ENCODE measurements around the gene GNA14. TPM values are rescaled to one million over a fixed set of nuclear protein-coding genes. Genes with fewer than 3 reads are reported as not detected.
A peak's percentile ranks its signal among the peaks of the same experiment; 100 is the strongest.
"Not testable (repeated sequence)": the region's sequence is repeated elsewhere in the genome, so short reads cannot be mapped to it uniquely, and the experiment has no call there.

Gene GNA14
- polyA plus RNA-seq, 3 donors: 15.1 to 16.7 (median 16.0) TPM

DNA sequence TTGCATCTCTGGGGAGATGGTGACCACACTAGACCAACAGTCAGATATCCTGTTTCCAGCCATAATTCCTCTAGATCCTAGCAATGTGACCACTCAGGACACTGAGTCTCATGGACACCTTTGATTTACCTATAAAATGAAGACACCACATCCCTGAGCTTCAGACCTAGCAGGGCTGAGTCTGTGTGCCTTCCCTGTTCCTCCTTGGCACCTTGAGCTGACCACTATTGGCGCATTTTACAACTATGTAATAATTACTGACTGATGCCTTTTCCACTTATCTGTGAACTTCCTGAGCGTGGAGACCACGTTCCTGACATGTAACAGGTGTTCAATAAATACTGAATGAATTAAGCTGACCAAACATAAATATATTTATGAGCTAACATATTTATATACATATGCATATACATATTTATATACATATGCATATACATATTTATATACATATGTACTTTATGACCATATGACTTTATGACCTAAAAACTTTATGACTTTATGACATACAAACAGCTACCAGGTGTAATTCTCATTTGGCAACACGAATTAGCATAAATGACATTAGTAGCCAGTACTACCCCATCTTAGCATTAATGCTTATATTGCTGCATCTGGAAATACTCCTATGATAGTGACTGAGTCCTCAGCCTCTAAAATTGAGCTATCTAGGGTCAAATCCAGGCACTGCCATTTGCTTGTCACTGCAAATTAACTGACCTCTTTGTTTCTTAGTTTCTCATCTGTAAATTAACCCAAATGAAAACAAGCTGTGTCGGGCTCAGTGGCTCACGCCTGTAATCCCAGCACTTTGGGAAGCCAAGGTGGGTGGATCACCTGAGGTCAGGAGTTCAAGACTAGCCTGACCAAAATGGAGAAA, 150.6 kb downstream of the GNA14 start:
- DNase-seq (ENCODE audit: low read depth in 3 of 3, low spot score in 2 of 3): no peak

DNA sequence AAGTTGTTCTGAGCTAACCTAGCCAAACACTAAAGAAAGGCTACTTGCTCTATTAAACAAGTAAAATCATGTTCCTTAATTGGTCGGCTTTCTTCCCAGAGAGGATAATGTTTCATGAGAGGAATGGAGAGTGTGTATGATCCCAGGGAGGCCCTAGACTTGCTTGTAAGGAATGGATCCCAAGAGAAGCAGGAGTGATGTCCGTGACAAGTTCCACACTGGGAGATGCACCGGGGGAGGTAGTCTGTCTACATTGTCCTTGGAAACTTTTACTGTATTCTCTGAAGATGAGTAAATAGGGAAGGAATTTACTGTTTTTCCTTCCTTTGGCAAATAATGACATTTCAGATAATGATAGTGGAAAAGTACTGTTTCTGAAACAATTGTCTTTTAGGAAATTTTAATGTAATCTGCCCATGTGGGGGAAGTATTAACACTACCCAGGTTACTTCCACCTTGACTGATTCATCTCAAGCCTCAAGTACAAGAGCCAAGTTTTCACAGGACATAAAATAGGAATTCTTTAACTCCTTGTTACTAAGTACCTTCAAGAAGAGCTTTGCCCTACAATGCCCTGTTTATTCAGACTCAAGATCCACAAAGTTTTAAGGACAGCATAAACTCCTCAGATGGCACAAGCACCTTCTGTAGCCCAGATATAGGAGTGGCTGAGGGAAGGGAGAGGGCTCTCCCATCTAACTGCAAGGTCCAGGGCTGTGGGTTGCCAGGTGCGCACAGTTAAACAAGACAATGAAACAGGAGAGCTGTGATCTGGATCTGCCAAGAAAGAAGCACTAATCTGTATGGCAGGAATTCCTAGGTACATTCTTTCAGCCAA, 152.1 kb downstream of the GNA14 start:
- no peak for DNase-seq (ENCODE audit: low read depth in 3 of 3, low spot score in 2 of 3)

DNA sequence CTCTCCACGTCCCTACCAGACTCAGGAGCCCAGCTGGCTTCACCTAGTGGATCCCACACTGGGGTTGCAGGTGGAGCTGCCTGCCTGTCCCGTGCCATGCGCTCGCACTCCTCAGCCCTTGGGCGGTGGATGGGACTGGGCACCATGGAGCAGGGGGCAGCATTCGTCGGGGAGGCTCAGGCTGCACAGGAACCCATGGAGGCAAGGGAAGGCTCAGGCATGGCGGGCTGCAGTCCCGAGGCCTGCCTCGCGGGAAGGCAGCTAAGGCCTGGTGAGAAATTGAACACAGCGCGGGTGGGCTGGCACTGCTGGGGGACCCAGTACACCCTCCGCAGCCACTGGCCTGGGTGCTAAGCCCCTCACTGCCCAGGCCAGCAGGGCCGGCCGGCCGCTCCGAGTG, 157.8 kb downstream of the GNA14 start:
- DNase-seq (ENCODE audit: low read depth in 3 of 3, low spot score in 2 of 3): not testable (repeated sequence)

DNA sequence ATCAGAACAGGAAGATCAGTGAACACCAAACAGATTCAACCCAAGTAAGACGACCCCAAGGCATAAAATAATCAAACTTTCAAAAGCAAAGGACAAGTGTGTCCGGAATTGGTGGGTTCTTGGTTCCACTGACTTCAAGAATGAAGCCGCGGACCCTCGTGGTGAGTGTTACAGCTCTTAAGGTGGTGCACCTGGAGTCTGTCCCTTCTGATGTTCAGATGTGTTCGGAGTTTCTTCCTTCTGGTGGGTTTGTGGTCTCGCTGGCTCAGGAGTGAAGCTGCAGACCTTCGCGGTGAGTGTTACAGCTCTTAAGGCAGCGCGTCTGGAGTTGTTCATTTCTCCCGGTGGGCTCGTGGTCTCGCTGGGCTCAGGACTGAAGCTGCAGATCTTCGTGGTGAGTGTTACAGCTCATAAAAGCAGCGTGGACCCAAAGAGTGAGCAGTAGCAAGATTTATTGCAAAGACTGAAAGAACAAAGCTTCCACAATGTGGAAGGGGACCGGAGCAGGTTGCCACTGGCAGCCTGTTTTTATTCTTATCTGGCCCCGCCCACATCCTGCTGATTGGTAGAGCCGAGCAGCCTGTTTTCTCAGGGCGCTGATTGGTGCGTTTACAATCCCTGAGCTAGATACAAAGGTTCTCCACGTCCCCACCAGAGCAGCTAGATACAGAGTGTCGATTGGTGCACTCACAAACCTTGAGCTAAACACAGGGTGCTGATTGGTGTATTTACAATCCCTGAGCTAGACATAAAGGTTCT, 158.5 kb downstream of the GNA14 start:
- not testable (repeated sequence) for DNase-seq (ENCODE audit: low read depth in 3 of 3, low spot score in 2 of 3)

DNA sequence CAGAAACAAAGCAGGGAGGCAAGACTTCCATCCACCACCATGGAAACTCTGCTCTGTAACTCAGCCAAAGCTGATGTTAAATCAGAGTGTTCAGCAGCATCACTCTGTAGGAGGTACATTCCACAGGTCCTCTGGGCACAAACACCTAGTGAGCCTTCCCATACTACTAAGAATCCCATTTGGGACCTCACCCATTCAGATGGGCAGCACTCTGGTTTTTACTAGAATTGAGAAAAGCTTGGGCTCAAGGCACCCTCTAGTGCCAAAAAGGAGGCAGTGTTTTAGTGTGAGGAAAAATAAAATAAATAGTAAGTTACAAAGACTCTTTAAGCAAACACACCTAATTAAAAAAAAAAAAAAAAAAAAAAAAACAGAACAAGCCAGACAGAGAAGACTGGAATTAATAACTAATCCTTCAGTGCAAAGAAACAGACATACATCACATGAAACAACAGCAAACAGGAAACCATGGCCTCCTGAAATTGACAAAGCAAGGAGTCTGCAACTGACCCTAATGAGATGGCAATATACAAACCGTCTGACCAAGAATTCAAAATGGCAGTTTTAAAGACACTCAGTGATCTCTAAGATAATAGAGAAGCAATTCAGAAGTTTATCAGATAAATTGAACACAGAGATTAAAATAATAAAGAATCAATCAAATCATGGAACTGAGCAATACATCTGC, 159.5 kb downstream of the GNA14 start:
- DNase-seq (ENCODE audit: low read depth in 3 of 3, low spot score in 2 of 3): no peak

DNA sequence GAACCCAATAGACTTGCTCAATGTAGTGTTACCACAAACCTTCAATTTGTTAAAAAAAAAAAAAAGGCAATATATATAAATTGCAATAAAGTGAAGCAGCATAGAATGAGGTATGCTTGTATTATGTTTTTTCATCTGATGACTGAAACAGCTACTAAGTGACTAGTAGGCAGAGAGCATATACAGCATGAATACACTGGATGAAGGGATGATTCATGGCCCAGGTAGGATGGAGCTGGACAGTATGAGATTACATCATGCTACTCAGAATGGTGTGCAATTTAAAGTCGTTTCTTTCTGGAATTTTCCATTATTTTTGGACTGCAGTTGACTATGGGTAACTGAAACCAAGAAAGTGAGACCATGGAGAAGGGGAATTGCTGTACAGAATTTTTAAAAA, 161.2 kb downstream of the GNA14 start:
- no peak for DNase-seq (ENCODE audit: low read depth in 3 of 3, low spot score in 2 of 3)

DNA sequence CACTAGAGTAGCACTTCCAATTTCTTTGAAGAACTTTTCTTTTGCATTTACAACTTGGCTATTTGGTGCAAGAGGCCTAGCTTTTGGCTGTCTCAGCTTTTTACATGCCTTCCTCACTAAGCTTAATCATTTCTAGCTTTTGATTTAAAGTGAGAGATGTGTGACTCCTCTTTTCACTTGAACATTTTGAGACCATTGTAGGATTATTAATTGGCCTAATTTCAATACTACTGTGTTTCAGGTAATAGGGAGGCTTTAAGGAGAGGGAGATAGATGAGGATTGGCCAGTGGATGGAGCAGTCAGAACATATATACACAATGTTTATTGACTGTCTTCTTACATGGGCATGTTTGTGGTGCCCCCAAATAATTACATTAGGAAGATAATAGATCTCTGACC, 161.7 kb downstream of the GNA14 start:
- no peak for DNase-seq (ENCODE audit: low read depth in 3 of 3, low spot score in 2 of 3)

DNA sequence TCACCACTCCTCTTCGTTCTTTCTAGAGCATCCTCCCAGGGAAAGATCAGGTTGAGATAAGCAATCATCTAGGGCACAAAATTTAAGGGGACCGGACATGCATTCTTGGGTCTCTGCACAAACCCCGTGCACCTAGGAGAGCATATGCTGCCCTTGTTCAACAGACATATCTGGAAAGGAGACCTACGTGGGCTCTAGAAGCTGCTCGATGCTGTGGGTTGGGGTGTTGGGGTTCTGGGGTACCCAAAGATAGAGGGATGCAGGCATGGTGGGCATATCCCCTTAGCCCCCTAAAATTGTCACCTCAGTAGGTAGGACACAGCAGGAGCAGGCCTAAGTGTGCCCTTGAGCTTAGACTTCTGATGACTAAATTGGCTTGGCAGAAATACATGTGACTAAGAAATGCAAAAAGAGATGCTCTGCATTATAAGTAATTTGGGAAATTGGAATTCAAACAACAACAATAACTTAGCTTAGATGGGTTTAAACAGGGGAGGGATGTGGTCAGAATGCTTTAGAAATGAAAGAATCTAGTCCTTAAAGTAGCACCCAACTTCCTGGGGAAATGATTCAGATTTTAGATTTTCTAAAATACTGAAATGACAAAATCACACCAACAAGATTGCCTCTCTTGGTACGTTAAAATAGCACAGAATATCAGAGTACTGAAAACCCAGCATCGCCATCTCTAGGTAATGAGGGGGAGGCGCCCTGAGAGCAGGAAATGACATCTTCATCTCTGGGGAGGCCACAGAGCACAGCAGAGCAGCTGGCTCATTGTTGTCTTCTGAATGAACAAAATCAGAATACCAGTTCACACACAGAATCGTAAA, 172.3 kb downstream of the GNA14 start:
- DNase-seq (ENCODE audit: low read depth in 3 of 3, low spot score in 2 of 3): no peak

DNA sequence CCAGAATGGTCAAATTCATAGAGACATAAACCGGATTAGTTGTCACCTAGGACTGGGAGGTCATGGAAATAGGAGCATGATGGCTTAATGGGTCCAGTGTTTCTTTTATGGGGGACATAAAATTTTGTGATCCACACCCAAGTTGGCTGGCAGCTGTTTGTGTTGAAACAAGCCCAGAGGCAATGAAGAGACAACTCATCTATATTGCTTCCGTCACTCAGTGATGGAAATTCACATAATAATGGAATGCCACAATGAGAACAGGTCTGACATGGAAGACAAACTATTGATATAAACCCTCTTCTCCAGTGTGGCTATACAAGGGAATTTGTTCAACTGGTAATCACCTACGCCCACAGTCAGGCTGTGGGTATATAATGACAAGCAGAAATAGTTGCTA, 173.2 kb downstream of the GNA14 start:
- DNase-seq (ENCODE audit: low read depth in 3 of 3, low spot score in 2 of 3): no peak

DNA sequence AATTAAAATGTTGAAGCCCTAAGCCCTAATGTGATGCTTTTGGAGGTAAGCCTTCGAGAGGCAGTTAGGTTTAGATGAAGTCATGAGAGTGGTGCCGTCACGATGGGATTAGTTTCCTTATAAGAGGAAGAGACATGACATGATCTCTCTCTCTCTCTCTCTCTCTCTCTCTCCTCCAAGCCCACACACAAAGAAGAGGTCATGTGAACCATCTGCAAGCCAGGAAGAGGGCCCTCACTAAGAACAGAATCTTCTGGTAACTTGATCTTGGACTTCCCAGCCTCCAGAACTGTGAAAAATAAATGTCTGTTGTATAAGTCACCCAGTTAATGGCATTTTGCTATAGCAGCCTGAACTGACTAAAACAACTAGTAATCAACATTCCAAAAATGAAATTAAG, 175.5 kb downstream of the GNA14 start:
- no peak for DNase-seq (ENCODE audit: low read depth in 3 of 3, low spot score in 2 of 3)

DNA sequence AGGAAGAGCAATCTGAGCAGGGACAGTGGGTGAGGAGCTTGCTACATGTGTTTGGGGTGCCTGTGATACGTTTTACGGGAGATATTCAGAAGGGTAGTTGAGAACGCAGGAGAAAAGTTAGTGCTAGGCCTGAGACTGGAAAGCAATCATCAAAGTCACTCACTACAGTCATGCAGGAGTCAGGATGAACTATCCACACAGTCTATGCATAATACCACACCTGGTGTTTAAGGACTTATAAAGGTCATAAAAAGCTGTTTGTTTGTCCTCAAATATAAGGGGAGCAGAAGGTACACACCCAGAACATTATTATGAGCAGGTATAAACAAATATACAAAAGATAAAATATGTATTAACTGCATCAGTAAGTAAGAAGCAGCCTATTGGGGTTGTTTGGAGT, 176.6 kb downstream of the GNA14 start:
- no peak for DNase-seq (ENCODE audit: low read depth in 3 of 3, low spot score in 2 of 3)

DNA sequence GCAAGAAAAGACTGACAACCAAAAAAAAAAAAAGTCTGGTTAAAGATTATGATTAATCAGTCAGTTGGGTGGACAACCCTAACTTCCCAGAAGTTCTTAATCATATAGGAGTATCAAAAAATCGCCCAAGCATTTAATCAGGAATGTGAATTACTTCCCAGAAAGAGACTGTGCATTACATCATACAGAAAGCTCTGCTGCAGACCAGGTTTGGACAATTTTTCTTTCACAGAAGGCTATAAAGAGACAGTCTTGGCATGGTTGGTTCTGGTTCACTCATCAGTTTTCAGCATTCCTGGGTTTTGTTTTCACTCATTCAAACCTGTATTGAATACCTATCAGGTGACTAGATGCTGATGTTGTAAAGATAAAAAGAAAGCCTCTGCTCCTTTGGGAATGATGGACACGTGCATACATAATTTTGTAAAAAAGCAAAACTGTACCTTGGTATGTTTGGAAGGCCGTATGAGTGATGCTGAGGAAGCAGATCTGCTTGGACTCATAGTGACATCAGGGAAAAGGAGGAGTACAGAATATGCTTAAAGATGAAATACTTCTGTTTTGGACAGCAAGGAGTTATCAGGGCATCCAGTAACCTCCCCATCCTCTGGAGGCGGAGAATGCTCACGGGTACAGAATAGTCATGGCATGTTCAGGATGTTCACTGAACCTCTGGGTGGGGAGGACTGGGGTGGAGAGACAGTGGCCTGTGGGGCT, 178.4 kb downstream of the GNA14 start:
- no peak for DNase-seq (ENCODE audit: low read depth in 3 of 3, low spot score in 2 of 3)

DNA sequence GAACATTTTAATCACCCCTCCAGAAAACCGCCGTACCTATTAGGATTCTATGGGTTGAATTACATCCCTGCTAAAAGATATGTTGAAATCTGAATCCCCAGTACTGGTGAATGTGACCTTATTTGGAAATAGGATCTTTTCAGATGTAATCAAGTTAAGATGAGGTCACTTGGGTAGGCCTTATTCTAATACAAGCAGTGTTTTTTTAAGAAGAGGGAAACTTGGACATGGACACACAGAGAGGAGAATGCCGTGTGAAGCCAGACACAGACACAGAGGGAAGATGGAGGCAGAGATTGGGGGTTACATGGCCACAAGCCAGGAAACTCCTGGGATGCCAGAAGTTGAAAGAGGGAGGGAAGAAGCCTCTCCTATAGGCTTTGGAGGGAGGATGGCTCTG, 183.5 kb downstream of the GNA14 start:
- DNase-seq (ENCODE audit: low read depth in 3 of 3, low spot score in 2 of 3): no peak

DNA sequence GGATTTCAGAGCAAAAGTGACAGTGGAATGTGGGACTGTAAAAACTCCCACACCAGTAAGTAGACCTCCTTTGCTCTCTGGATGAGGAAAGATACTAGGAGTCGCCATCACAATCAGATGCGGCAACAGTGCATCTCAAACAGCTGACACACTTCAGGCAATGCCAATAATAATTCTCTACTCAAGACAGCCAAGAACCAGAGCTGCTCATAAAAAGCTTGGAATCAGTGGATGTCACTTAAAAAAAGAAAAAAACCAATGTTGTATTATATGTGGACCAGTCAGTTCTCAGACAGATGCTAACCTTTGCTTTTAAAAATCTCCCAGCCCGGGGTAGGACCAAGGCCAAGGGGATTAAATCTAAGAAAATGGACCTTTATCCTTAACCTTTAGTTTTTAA, 185.0 kb downstream of the GNA14 start:
- peak in 2 of 3 donors; percentile 37 to 50 for DNase-seq (ENCODE audit: low read depth in 3 of 3, low spot score in 2 of 3)

DNA sequence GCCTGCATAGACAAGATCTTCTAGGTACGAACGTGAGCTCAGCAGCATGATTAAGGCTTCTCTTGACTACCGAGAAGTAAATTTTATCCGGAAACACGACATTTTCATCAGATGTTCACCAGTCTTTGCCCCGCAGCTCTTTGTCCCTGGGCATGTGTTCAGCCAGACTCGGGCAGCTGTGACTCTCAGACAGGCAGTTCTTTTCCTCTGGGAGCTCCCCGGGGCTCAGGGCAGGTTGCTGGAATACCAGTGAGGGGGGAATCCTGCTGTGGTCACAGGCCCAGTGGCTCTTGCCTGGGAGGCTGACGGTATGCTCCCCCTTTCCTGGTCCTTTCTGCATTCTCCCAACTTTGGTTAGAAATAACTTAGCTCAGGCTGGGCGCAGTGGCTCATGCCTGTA, 186.1 kb downstream of the GNA14 start:
- DNase-seq (ENCODE audit: low read depth in 3 of 3, low spot score in 2 of 3): no peak

DNA sequence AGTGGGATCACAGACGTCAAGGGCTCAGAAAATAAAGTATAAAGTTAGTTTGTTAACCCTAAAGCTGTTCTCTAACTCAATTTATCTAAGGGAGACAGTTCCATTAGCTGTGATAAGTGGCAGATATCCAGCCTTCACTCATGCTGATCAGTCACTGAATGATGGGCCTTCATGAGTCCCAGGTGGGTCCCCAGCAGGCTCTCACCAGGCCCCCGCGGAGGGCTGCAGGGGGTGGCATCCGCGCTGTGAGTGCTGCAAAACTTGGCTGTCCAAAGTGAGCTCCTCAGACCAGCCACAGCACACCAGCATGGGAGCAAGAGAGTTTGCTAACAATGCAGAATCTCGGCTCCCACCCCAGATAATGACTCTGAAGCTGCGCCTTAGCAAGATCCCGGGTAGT, 187.2 kb downstream of the GNA14 start:
- no peak for DNase-seq (ENCODE audit: low read depth in 3 of 3, low spot score in 2 of 3)

DNA sequence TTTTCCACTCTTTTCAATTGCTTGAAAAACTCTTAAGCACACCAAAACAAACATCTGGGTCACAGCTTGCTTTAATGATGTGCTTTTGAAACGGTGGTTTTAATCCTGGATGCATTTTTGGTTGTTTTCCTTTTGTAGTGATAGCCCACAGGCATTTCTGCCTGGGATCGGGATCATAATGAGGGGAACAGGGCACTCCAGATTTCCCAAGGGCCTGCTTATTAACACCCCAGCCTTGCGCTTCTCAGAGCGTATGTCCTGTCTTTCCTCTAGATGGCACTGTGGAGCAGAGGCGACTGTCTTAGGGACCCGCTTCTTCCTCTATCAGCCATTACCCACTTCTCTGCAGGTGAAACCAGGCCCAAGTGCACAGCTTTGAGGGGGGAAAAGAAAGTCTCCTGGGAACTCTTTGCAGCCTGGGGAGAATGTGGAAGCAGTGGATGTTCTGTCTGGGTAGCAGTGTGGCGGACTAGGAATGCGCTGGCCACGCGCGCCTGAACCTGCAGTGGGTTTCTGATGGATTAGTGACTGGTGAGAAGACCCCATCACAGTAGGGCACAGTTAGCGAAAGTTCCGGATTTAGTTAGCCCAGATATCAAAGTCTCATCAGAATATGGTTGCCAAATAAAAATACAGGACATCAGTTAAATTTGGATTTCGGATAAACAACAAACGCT, 190.1 kb downstream of the GNA14 start:
- DNase-seq (ENCODE audit: low read depth in 3 of 3, low spot score in 2 of 3): peak in 2 of 3 donors; percentile 44 to 48

DNA sequence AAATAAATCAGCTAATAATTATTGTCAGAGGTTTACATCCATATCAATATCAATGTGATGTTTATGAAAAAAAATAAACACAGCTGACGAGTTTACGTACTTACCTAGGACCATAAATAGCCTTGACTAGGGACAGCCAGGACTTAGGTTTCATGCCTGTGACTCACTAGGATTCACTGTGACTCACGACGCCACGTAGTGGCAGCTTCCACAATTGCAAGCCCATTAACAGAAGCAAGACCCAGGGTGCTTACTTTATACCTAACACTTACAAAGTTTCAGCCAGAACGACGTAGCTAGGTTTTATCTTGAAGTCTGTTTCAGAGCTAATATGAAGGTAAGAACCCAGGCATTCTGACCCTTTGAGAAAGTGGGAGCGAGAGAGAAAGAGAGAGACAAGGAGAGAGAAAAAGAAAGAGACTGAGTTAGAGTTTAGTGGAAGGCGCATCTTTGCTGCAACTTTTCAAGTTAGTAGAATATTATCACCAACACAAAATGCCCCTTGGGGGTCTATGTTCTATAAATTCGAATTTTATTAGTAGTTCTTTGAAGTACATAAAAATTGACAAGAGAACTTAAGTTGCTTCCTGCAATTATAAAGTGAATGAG, 191.2 kb downstream of the GNA14 start:
- DNase-seq (ENCODE audit: low read depth in 3 of 3, low spot score in 2 of 3): peak; percentile 64 to 70 (median 68)
